K562 (cell line): ENCODE results near the gene HAPSTR1. TPM values are rescaled to one million over a fixed set of nuclear protein-coding genes. Genes with fewer than 3 reads are reported as not detected.

Experiments used
- BHLHE40 ChIP-seq: IDR thresholded peaks from 2 replicates; pipeline ENCODE4 v1.6.1; 2011; ENCODE audit warnings: low read length, improper control_type of control experiment
- COPS2 ChIP-seq: fragments of 450-650 bp; conservative IDR thresholded peaks from 2 replicates; pipeline ENCODE4 v1.6.1; 2016; ENCODE audit warnings: mild to moderate bottlenecking, moderate library complexity
- CREB3L1 ChIP-seq: fragments of 450-650 bp; IDR thresholded peaks from 2 replicates; pipeline ENCODE4 v1.6.1; 2014; ENCODE audit warnings: low read depth, mild to moderate bottlenecking, moderate library complexity, borderline replicate concordance
- ETS2 ChIP-seq: IDR thresholded peaks from 2 replicates; pipeline ENCODE4 v1.6.1; 2016; ENCODE audit warnings: borderline replicate concordance, missing genetic modification characterization, mild to moderate bottlenecking, moderate library complexity, missing compliant biosample characterization; ENCODE audit not compliant: poor library complexity, severe bottlenecking
- HNRNPL ChIP-seq: fragments of 200-400 bp; formaldehyde crosslinking; IDR thresholded peaks from 2 replicates; pipeline ENCODE4 v1.6.1; 2017; ENCODE audit warnings: low read depth, mild to moderate bottlenecking, low read length
- MBD2 ChIP-seq: sonication (generic); IDR thresholded peaks from 2 replicates; pipeline ENCODE4 v1.6.1; 2016; ENCODE audit warnings: low read depth, borderline replicate concordance
- MNT ChIP-seq, 2 experiments: fragments of 450-650 bp; conservative IDR thresholded peaks; 2 replicates each; pipeline ENCODE4 v1.6.1; 2017; ENCODE audit warnings: mild to moderate bottlenecking in 2 of 2, moderate library complexity in 2 of 2
- NCOA1 ChIP-seq: fragments of 450-650 bp; IDR thresholded peaks from 2 replicates; pipeline ENCODE4 v1.6.1; 2016; ENCODE audit warnings: low read depth
- NFE2L1 ChIP-seq: fragments of 450-650 bp; IDR thresholded peaks from 2 replicates; pipeline ENCODE4 v1.6.1; 2016; ENCODE audit warnings: missing genetic modification characterization, low read depth, mild to moderate bottlenecking, missing compliant biosample characterization, moderate library complexity, borderline replicate concordance
- NFIX ChIP-seq: fragments of 250-450 bp; sonication (Bioruptor Pico); IDR thresholded peaks from 2 replicates; pipeline ENCODE4 v1.4.0; 2020; ENCODE audit warnings: low read depth, mild to moderate bottlenecking, moderate library complexity
- NFRKB ChIP-seq: fragments of 450-650 bp; IDR thresholded peaks from 2 replicates; pipeline ENCODE4 v1.6.1; 2016; ENCODE audit warnings: low read depth
- POU5F1 ChIP-seq: fragments of 150-350 bp; IDR thresholded peaks from 2 replicates; pipeline ENCODE4 v1.6.1; 2014; ENCODE audit warnings: borderline replicate concordance, low read length, low read depth, mild to moderate bottlenecking; ENCODE audit not compliant: partially characterized antibody
- SETDB1 ChIP-seq: IDR thresholded peaks from one replicate; pipeline ENCODE4 v1.6.1; 2012; ENCODE audit warnings: low read length, control low read depth, inconsistent platforms
- SMARCA4 ChIP-seq: fragments of 450-650 bp; IDR thresholded peaks from 2 replicates; pipeline ENCODE4 v1.6.1; 2016
- SOX6 ChIP-seq: fragments of 450-650 bp; IDR thresholded peaks from 2 replicates; pipeline ENCODE4 v1.6.1; 2014; ENCODE audit warnings: mild to moderate bottlenecking
- TFAP4 ChIP-seq: sonication (generic); formaldehyde crosslinking; IDR thresholded peaks from 2 replicates; pipeline ENCODE4 v1.8.0; 2022; ENCODE audit warnings: missing genetic modification reagents, mild to moderate bottlenecking, moderate library complexity, borderline replicate concordance
- TFE3 ChIP-seq: fragments of 450-650 bp; formaldehyde crosslinking; IDR thresholded peaks from 2 replicates; pipeline ENCODE4 v1.4.0; 2020; ENCODE audit warnings: mild to moderate bottlenecking, mixed read lengths
- ZMIZ1 ChIP-seq, 2 experiments: fragments of 150-350 bp in 1 of 2; IDR thresholded peaks; 2 replicates each; pipeline ENCODE4 v1.6.1; 2012 to 2016; ENCODE audit warnings: low read depth in 2 of 2, low read length in 2 of 2, mild to moderate bottlenecking in 1 of 2, moderate library complexity in 1 of 2
- ZNF77 ChIP-seq: fragments of 250-450 bp; sonication (Bioruptor Pico); IDR thresholded peaks from 2 replicates; pipeline ENCODE4 v1.5.0; 2020
- polyA plus RNA-seq, 8 experiments: library from polyadenylated mRNA; depleted of rRNA in 4 of 8; stranded (reverse) in 5 of 8; unstranded in 3 of 8; fragments of >200 nt; fragmentation: Nextera tagmentation in 2 of 8; fragmentation: Illumina TruSeq in 1 of 8; extraction: Ambion mirVana in 2 of 8; extraction: Trizol in 1 of 8; gene quantifications; 2 replicates each; pipeline versions ENCODE4 v1.2.1 to v1.2.3, GENCODE V29; 2011 to 2014; ENCODE audit warnings: inconsistent platforms in 1 of 8, missing spikeins in 1 of 8
- total RNA-seq, 7 experiments: library from RNA; depleted of rRNA in 6 of 7; stranded (reverse); fragments of >200 nt in 6 of 7; fragmentation: Illumina TruSeq in 2 of 7; extraction: Trizol in 2 of 7; gene quantifications; 2 replicates each; pipeline versions ENCODE4 v1.2.1 to v1.2.3, GENCODE V29; 2011 to 2021; ENCODE audit warnings: low replicate concordance in 1 of 7

Gene HAPSTR1
- total and polyA plus RNA-seq, 9 of the 15 experiments (the other 6 are each of a cell fraction or from before 2014, with no cell fraction given) = 10.8 to 67.9 (median 36.5) TPM

GRCh38 chr16:9053006-9053601, 38.3 kb upstream of the HAPSTR1 start (continued):
- no peak for TF ChIP-seq POU5F1
- TF ChIP-seq ZNF77 (CRISPR knock-in tag) = 0 out of 2 replicates have a peak, but pooled peaks have one; percentile 43
- peak; percentile 98 for TF ChIP-seq BHLHE40
- peak; percentile 86 for TF ChIP-seq SETDB1
- TF ChIP-seq CREB3L1 = peak; percentile 71
- peak; percentile 83 for TF ChIP-seq MBD2
- peak; percentile 32; the same call in 1 of the 2 replicates for TF ChIP-seq TFAP4 (CRISPR knock-in tag)
- no peak for TF ChIP-seq HNRNPL
- TF ChIP-seq NFIX (CRISPR knock-in tag) = no peak
- TF ChIP-seq ZMIZ1 (IDR thresholded peaks at IDR 0.05; ENCODE audit: low read depth in 2 of 2, low read length in 2 of 2) = peak in 1 of 2 experiments; percentile 32; a peak in 1 of 4 replicates
- no peak for TF ChIP-seq NCOA1
- TF ChIP-seq ETS2 (tag) = no peak
- TF ChIP-seq NFE2L1 (tag) = no peak
- TF ChIP-seq SMARCA4 = 0 out of 2 replicates have a peak, but pooled peaks have one; percentile 34
- peak; percentile 97 for TF ChIP-seq TFE3 (CRISPR knock-in tag)
- peak; percentile 63 to 79; a peak in 3 of 4 replicates for TF ChIP-seq MNT (conservative IDR thresholded peaks at IDR 0.05)
- peak; percentile 78 for TF ChIP-seq SOX6
- TF ChIP-seq NFRKB = 0 out of 2 replicates have a peak, but pooled peaks have one; percentile 27
- TF ChIP-seq COPS2 = no peak
